GM19463 (cell line): ENCODE data around the gene DNAJA1.

Experiments
- ATAC-seq: cut with Tn5 transposase; IDR thresholded peaks from one replicate; pipeline ENCODE4 v1.9.1; 2021; ENCODE audit warnings: mild to moderate bottlenecking, moderate library complexity; ENCODE audit not compliant: unreplicated experiment

Gene DNAJA1

DNA sequence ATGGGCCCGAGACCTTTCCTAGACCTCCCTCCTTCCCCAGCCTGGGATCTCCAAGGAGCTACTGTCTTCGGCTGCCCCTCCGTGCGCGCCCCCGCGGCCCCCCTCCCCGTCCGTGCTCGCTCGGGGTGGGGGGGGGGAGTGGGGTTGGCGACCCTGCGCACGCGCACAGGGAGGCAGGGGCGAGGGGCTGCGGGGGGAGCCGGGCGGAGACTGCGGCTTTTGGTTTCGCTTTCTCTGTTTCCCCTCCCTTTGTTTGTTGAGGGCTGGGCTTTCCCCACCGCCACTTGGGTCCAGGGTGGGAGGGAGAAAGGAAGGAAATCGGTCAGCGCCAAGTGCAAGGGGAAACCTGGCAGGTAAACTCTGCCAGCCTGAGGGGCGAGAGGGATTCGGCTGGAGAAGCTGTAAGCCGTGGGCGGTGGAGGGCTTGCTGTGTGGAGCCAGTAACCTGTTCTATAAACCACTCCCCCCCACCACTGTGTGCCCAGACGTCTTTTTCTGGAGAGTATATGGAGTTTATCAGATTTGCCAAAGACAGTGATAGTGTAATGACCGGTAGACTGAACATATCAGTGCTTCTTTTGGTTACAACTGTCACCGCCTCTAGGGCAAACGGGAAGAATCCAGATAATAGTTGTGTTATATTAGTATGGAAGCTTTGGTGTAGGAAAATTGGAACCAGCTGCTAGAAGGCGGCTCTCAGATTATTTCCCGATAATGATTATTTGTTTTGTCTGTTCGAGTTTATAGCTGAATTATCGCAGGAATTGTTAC is 684 bp downstream of the DNAJA1 start:
- ATAC-seq: peak; percentile 41

DNA sequence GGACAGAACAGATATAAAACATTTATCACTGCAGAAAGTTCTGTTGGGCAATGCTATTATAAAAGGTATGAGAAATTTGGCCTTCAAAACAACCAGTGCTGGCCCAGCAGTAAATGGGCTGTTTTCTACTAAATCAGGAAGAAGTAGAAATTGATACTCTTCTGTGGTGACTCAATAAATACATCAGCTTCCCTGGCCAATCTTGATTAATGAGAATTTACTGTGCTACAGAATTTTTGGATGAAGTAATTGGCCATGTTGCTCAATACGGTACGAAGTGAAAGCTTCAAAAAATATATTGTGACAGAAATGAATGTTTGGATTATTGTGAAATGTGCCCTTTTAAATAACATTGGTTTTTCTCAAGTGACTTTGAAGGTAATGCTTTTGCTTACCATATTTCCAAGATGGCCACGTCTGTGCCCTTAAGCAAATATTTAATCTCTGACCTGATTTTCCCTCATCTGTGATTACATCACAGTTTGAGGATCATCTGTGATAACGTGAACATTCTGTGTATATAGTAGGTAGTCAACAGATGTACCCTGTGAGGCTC is 4.2 kb downstream of the DNAJA1 start:
- ATAC-seq: no peak

DNA sequence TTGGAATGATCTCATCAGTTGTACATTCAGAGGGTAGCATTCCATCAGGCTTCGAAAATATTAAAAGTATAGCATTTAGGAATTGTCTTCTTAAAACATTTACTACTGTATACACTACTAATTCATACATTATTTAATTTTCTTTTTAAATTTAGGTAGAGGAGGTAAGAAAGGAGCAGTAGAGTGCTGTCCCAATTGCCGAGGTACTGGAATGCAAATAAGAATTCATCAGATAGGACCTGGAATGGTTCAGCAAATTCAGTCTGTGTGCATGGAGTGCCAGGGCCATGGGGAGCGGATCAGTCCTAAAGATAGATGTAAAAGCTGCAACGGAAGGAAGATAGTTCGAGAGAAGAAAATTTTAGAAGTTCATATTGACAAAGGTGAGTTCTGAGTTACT is 5.2 kb downstream of the DNAJA1 start:
- no peak for ATAC-seq

DNA sequence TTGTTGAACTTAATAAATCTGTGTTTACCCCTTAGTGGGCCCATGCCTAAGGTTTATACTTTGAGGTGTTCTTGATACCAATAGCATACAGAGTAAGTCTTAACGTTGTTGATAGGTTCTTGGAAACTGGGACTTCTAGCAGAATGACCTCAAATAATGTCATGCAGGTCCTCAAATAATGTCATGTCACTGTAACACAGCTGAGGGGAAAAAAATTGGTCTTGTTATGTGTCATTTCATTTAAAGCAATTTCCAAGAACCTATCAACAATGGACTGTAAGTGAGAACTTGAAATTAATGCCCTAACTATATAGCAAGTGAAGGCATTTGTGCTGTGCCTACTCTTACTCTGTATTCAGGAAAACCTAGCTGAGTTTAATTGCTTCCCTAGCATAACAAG is 7.2 kb downstream of the DNAJA1 start:
- ATAC-seq: no peak

DNA sequence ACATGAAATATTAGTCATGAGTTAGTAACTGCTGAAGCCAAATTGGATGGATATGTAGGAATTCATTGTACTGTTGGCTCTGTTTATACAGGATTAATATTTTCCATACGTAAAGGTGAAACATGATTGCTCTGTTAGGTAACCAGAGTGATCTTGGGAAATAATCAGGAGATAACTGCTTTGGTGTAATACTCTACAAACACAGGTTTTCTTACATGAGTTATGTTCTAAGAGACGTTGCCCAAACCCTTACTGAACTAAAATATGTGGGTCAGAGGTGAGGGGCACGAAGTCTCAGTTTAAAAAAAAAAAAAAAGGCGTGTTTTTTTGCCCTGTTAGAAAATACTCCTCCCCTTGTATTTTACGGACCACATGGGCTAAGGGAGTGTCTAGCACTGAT is 7.8 kb downstream of the DNAJA1 start:
- ATAC-seq: no peak

DNA sequence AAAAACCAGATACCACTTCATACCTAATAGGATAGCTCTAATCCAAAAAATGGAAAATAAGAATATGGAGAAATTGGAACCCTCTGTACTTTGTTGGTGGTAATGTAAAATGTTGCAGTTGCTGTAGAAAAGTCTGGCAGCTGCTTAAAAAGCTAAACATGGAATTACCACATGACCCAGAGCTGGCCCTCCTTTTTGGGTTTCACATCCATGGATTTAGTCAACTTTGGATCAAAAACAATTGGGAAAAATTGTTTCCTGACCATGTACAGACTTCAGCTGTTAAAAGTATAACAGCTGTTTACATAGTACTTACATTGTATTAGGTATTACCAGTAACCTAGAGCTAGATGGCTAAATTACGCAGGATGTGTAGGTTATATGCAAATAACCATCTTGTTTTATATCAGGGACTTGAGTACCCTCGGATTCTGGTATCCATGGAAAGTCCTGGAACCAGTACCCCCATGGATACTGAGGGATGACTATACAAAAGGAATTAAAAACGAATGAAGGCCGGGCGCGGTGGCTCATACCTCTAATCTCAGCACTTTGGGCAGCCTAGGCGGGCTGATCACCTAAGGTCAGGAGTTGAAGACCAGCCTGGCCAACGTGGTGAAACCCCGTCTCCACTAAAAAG is 15.8 kb downstream of the DNAJA1 start:
- no peak for ATAC-seq

DNA sequence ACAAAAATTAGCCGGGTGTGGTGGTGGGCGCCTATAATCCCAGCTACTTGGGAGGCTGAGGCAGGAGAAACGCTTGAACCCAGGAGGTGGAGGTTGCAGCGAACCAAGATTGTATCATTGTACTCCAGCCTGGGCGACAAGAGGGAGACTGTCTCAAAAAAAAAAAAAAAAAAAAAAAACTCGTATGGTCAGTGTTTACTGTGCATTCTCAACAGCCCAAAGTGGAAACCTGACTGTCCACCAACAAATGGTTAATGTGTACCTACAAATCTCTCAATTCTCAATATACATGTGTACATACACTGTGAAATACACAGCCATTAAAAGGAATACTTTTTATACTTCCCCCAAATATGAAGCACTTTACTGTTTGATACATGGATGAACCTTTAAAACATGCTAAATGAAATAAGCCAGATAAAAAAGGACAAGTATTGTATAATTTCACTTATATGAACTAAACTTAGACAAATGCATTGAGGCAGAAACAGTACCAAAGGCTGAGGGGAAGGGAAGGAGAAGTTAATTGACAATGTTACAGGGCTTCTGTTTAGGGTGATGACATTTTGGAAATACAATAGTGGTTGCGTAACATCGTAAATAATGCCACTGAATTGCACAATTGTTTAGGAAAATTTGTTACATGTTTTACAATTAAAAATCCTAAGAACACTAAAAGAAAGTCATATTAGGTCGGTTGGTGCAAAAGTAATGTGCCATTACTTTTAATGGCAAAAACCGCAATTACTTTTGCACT is 16.5 kb downstream of the DNAJA1 start:
- ATAC-seq: no peak

DNA sequence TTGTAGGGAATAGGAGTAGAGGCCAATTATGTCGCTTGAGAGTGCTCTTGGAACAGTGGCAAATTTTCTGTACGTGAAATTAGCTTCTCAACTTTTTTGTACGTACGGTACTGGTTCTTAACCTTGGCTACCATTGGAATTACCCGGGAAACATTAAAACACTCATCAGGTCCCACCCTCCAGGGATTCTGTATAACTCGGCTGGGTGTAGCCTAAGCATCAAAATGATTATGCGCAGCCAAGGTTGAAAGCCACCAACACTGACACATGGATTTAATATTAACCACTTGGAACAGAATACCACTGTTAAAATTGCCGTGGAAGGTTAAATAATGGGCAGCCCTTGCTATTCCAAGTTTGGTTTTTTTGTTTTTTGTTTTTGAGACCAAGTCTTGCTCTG is 17.4 kb downstream of the DNAJA1 start:
- no peak for ATAC-seq

DNA sequence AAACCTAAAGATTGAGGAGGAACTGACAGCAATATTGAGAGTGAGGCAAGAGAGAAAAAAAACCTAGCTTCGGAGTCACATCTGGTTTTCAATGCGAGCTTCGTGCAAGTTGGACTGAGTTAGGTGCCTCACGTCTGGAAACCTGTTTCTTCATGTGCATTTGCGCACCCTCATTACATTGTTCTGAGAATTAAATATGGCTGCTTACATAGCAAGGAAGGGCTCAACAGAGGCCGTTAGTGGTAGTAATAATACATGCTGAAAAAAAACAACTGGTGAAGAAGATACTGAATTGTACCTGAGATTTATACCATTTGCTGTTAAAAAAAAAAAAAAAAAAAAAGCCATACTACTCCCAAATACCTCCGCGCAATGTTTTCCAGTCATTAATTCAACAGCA is 18.6 kb downstream of the DNAJA1 start:
- ATAC-seq: no peak

DNA sequence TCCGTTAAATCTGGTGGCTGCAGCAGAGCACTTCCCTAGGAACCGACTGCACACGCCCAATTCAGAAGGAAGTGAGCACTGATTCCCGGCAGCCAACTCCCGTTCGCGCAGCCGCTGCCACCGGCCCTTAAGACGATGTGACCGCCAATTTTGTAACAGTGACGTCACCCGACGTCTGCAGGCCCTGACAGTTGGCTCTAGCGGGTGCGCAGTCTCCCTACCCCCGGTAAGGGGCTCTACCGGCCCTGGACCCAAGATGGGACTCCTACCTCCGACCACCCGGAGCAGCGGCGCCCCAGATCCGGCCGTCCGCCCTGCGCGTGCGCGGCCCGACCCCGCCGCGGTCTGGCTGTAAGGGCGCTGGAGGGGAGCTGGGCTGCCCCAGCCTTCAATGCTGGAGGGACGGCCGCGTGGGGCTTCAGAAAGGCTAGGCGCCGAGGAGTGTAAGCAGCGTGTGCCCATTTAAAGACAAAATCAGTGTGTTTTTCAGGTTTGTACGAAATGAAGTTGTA is 19.1 kb downstream of the DNAJA1 start:
- peak; percentile 88 for ATAC-seq

DNA sequence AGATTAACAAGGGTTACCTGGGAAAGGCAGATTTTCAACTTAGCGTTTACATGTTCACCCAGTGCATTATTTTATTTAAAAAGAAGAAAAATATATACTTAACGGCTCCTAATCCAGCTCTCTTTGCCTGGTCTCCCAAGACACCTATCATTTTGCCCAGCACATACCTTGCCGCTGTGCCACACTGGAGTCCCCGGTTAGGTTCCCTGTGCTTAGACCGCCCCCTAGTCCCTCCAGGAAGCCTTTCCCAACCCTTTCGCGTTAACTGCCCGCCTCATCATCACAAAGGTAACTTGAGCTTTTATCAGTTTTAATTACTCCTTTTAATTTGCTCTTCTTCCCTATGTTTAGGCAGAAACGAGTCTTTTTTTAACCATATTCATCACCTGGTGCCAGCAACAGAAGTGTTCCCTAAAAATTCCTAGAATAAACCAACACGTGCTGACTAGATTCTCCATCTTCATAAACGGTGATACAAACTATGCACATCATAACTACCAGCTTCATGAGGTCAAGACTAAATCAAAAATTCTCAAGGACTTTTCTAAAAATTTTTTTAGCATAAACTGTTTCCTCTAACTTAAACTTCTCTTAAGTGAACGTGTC is 19.7 kb downstream of the DNAJA1 start:
- no peak for ATAC-seq

DNA sequence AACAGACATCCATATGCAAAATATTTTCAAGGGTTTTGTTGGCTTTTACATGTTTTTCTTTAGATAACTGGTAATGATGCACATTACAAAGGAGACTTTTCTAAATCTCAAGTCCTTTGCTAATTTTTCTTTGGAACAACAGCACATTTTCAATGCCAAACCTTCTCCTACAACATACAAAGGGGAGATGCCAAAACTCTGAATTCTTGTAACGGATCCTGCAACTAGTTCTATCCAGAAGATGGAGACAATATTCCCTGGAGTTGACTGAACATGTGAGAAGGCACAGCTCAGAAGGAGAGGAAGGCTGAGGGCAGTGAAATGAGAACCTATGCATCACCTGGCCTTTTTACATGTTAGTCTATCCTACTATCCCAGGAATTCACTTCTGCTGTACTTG is 21.0 kb downstream of the DNAJA1 start:
- ATAC-seq: no peak

DNA sequence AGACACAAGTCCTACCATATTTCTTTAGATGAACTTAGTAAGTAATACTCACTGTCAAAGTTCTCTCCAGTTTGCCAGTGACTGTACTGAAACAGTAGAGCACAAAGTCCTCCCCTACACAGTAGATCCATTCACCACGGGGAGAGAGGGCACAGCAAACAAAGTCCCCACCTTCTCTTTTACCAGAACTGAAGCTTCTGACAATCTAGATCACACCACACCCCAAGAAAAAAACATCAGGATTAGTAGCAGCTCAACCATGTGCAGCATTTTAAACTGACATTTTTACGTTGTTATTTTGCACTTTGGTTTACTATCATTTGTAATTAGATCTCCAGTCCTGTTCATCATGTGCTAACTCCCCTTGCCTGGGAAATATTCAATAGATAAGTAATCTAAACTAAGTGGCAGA is 23.0 kb downstream of the DNAJA1 start:
- ATAC-seq: no peak

DNA sequence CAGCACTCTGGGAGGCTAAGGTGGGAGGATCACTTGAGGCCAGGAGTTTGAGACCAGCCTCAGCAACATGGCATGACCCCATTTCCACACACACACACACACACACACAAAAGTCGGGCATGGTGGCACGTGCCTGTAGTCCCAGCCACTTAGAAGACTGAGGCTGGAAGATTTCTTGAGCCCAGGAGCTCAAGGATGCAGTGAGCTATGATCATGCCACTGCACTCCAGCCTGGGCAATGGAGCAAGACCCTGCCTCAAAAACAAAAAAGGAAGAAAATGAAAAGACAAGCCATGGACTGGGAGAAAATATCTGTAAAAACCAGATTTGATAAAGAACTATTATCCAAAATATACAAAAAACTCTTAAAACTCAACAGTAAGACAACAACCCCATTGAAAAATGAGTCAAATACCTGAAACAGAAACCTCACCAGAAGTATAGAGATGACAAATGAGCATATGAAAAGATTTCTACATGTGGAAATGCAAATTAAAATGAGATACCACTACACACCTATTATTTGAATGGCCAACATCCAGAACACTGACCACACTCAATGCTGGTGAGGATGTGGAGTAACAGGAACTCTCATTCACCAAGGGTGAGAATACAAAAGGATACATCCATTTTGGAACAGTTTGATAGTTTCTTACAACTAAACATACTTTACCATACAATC is 24.7 kb downstream of the DNAJA1 start:
- ATAC-seq: peak; percentile 79

DNA sequence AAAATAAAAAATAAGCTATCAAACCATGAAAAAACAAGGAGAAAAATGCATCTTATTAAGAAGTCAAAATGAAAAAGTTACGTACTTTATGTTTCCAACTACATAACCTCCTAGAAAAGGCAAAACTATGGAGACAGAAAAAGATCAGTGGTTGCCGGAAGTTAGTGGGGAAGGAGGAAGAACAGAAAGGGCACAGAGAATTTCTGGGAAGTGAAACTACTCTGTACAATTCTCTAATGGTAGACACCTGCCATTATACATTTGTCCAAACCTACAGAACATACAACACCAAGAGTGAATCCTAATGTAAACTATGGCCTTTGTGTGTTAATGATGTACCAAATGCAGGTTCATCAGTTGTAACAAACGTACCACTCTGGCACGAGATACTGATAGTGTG is 26.1 kb downstream of the DNAJA1 start:
- ATAC-seq: no peak

DNA sequence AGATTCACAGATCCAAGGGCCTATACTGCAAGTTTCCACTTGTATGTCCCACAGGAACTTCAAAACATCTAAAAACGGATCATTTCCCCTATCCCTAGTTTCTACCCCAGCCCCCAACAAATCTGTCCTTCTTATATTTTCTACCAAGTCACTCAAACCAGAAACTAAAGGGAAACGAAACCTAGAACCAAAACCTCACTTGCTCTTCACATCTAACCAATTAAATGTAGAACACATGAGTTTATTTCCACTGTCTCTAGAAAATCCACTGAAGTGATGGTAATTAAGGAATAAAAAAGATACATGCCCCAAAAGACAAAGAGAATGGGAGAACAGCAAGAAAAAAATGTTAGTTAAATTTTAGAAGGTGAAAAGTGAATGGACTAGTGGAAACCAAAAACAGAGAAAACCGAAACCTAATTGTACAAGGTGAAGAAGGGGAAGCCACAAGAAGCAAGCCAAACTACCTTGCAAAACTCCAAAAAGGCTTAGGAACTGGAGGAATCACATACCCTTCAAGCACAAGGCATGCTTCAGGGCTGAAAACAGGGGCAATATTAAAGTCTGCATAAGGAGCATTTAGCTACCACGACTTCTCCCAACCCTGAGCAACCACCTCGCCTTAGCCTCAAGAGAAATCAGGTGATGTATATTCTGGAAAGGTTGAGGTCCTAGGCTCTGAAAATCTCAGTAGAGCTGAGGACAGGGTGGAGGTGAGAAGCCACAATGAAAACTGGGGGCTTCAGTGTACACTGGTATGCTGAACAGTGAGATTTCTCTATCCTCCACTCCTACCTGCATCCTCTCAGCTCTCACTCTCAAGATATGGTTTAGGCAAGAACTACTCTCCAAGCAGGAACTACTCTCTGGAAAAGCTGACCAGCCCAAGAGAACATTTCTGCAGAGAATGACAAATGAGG is 40.3 kb downstream of the DNAJA1 start:
- ATAC-seq: peak; percentile 80

DNA sequence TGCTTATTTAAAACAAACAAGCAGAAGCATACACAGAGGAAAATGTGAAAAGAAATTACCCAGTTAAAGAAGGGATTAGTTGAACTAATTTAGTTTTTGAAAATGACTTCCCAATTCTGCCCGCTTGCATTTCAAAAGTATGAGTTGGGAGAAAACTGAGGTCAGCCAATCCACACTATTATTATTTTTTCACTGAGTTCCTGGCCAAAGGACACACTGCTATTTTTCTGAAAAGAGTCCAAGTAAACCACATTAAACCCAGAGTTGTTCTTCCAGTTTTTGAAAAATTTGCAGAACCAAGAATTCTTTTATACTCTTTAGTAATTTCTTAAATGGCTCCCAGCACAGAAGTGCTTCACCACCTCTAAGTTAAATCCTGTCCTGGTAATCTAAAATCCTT is 43.9 kb downstream of the DNAJA1 start:
- ATAC-seq: no peak

DNA sequence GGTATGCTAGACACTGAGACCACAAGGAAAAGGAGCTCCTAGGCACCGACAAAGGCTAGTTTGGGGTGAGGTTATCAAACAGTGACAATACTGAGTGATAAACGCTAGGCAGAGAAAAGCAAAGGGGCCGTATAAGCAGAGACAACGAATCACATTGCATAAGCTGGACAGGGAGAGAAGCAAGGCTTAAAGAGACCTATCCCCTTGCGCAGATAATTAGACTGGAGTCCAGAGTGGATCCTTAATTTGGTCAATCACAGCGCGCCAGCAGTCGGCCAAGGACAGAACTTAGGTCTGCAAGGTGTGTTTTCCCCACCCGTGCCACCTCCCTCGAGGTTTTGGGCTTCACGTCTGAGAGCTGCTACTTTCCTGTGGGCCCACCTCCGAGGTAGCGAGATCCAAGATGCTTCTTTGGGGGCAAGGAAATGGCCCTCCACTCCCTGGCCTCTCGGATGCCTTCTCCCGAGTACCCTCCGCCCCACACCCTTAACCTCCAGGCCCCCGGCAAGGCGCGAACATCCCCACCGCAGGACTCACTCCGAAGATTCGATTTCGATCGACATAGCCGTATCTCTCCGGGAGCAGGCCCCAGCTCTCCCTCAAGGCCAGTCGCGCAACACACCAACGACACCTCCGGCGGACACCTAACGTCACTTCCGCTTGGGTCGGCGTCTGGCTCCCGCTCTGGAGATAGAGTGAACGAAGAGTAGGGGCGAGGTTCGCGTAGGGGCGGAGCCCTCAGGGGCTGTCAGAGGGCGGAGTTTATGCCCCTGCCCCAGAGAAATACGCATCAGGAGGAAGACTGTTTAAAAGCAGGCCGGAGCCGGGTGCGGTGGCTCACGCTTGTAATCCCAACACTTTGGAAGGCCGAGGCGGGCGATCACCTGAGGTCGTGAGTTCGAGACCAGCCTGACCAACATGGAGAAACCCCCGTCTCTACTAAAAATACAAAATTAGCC is 51.3 kb downstream of the DNAJA1 start, which contains the start of gene SMU1:
Gene SMU1, minus strand, starts transcription at position 629 of the 959 bp plus-strand sequence. Its CDS starts 66 bp downstream, at position 563.
- peak; percentile 99 for ATAC-seq
